GM12878 (cell line): Measurements from ENCODE around the gene TBC1D2B. TPM values are rescaled to one million over a fixed set of nuclear protein-coding genes. Genes with fewer than 3 reads are reported as not detected.

Experiments used
- ATAC-seq: fragments of 200-7000 bp; cut with Tn5 transposase; 3 replicates; pipeline ENCODE4 v1.9.1; 2020; ENCODE audit warnings: mild to moderate bottlenecking, moderate library complexity
- BruUV-seq: library from RNA; stranded (reverse); fragments of 400-500 nt; replicated peaks from 2 replicates; lab custom pipeline; 2021; lab: Mats Ljungman, UMichigan
- CTCF ChIA-PET: fragments of 300-600 bp; sonication (Branson Sonifier 250); formaldehyde crosslinking; extraction: SDS; loops from one replicate; lab custom pipeline; 2021; ENCODE audit warnings: inconsistent platforms; lab: Yijun Ruan, JAX
- POLR2A ChIA-PET: fragments of 350-600 bp; formaldehyde crosslinking; extraction: SDS; loops from one replicate; lab custom pipeline; 2021; ENCODE audit warnings: inconsistent platforms; lab: Charles Lee
- RAD21 ChIA-PET: fragments of 300-600 bp; sonication (Branson Sonifier 250); formaldehyde crosslinking; loops from one replicate; lab custom pipeline; 2023; ENCODE audit warnings: antibody characterized with exemption; ENCODE audit not compliant: unreplicated experiment; lab: Charles Lee
- SMC1A ChIA-PET: fragments of 300-600 bp; sonication (Branson Sonifier 250); formaldehyde crosslinking; loops from one replicate; lab custom pipeline; 2023; ENCODE audit not compliant: unreplicated experiment, uncharacterized antibody; lab: Charles Lee
- DNase-seq: peaks from one replicate; pipeline ENCODE4 v3.0.0-alpha.2; 2011; ENCODE audit warnings: low read depth, low spot score
- FAIRE-seq: peaks from 3 replicates; lab custom pipeline; 2011; peaks lifted over from hg19 to GRCh38; lab: Jason Lieb, UNC
- H2AFZ ChIP-seq: 2 replicates; pipeline ENCODE4 v1.6.0; 2011; ENCODE audit warnings: low read depth, low read length, control low read depth; ENCODE audit not compliant: control insufficient read depth
- H3K27ac ChIP-seq: 2 replicates; pipeline ENCODE4 v1.5.1; 2011; ENCODE audit warnings: control low read depth; ENCODE audit not compliant: control insufficient read depth, insufficient read depth
- H3K27me3 ChIP-seq, 2 experiments: replicated peaks in 1 of 2; 2 replicates each; pipeline versions ENCODE4 v1.6.0 to v1.6.1; 2011; ENCODE audit warnings: low read length in 1 of 2; ENCODE audit not compliant: control insufficient read depth in 2 of 2, insufficient read depth in 2 of 2
- H3K36me3 ChIP-seq, 2 experiments: 2 replicates each; pipeline ENCODE4 v1.5.1; 2011; ENCODE audit warnings: low read length in 1 of 2; ENCODE audit not compliant: control insufficient read depth in 2 of 2, insufficient read depth in 2 of 2
- H3K4me1 ChIP-seq: 2 replicates; pipeline ENCODE4 v1.6.1; 2011; ENCODE audit warnings: mild to moderate bottlenecking, low read length, moderate library complexity, mixed read lengths; ENCODE audit not compliant: control insufficient read depth, insufficient read depth
- H3K4me2 ChIP-seq: 2 replicates; pipeline ENCODE4 v1.6.0; 2011; ENCODE audit warnings: control low read depth; ENCODE audit not compliant: control insufficient read depth, insufficient read depth
- H3K4me3 ChIP-seq: fragments of 200-600 bp; sonication (generic); 2 replicates; pipeline ENCODE4 v1.5.1; 2016
- H3K79me2 ChIP-seq: 2 replicates; pipeline ENCODE4 v1.6.0; 2011; ENCODE audit warnings: low read length; ENCODE audit not compliant: control insufficient read depth, insufficient read depth
- H3K9ac ChIP-seq: 2 replicates; pipeline ENCODE4 v1.8.0; 2011; ENCODE audit warnings: low read length, control low read depth, mixed read lengths; ENCODE audit not compliant: control insufficient read depth, insufficient read depth
- H3K9me3 ChIP-seq: replicated peaks from 3 replicates; pipeline ENCODE4 v1.5.1; 2011; ENCODE audit warnings: mild to moderate bottlenecking, low read length; ENCODE audit not compliant: control insufficient read depth, insufficient read depth
- H4K20me1 ChIP-seq: 2 replicates; pipeline ENCODE4 v1.6.0; 2011; ENCODE audit not compliant: control insufficient read depth, insufficient read depth
- ATF7 ChIP-seq: fragments of 450-650 bp; IDR thresholded peaks from 2 replicates; pipeline ENCODE4 v1.6.1; 2016; ENCODE audit warnings: low read depth, mild to moderate bottlenecking
- FOXM1 ChIP-seq: IDR thresholded peaks from 2 replicates; pipeline ENCODE4 v1.6.1; 2012; ENCODE audit warnings: low read depth, mild to moderate bottlenecking, inconsistent platforms, low read length, moderate library complexity
- JUND ChIP-seq: IDR thresholded peaks from 2 replicates; pipeline ENCODE4 v1.6.1; 2012; ENCODE audit warnings: low read depth, mild to moderate bottlenecking, low read length, improper control_type of control experiment, moderate library complexity
- MTA3 ChIP-seq: IDR thresholded peaks from 2 replicates; pipeline ENCODE4 v1.6.1; 2012; ENCODE audit warnings: low read length, inconsistent platforms, borderline replicate concordance
- MXI1 ChIP-seq: fragments of 150-350 bp; IDR thresholded peaks from 2 replicates; pipeline ENCODE4 v1.6.1; 2011; ENCODE audit warnings: low read depth, mild to moderate bottlenecking, inconsistent platforms, low read length, improper control_type of control experiment
- SMAD1 ChIP-seq: fragments of 450-650 bp; IDR thresholded peaks from 2 replicates; pipeline ENCODE4 v1.6.1; 2018; ENCODE audit warnings: mild to moderate bottlenecking, low read depth; ENCODE audit not compliant: partially characterized antibody
- whole genome bisulfite sequencing: methylation state at CpG from one replicate; pipeline ENCODE4 v1.1.6; 2016; ENCODE audit warnings: low lambda C conversion rate; ENCODE audit not compliant: insufficient replicate concordance, insufficient coverage; ENCODE audit errors: missing lambda C conversion rate; 5-methylcytosine and 5-hydroxymethylcytosine counted together
- in situ Hi-C: fragments of 300-500 bp; cut with MboI; formaldehyde crosslinking; loops from 9 replicates; pipeline ENCODE4 v1.14.3; 2018; ENCODE audit warnings: mixed read lengths
- intact Hi-C: fragments of 100-400 bp; cut with micrococcal nuclease; formaldehyde crosslinking; loops from one replicate; pipeline ENCODE4 v1.14.2; 2022; ENCODE audit not compliant: unreplicated experiment
- polyA plus RNA-seq, 11 experiments: library from polyadenylated mRNA; depleted of rRNA in 4 of 11; unstranded in 6 of 11; stranded (reverse) in 5 of 11; fragments of >200 nt; fragmentation: Nextera tagmentation in 4 of 11; fragmentation: Illumina TruSeq in 1 of 11; extraction: Ambion mirVana in 4 of 11; extraction: Trizol in 1 of 11; gene quantifications; 1 replicate in 1 of 11; 2 replicates in 10 of 11; pipeline versions ENCODE4 v1.2.1 to v1.2.3, GENCODE V29; 2011 to 2016; ENCODE audit warnings: inconsistent platforms in 2 of 11, missing spikeins in 2 of 11, low read depth in 1 of 11
- total RNA-seq, 4 experiments: library from RNA; depleted of rRNA in 3 of 4; stranded (reverse); fragments of >200 nt in 3 of 4; fragmentation: Illumina TruSeq in 1 of 4; extraction: Trizol in 1 of 4; gene quantifications; 2 replicates each; pipeline versions ENCODE4 v1.2.1 to v1.2.3, GENCODE V29; 2013 to 2021
- TF ChIP-seq, protein P1 (sequence below): fragments of 450-650 bp; IDR thresholded peaks from 2 replicates; pipeline ENCODE4 v1.6.1; 2018; ENCODE audit warnings: borderline replicate concordance, mild to moderate bottlenecking; ENCODE audit not compliant: partially characterized antibody

Gene TBC1D2B
- total and polyA plus RNA-seq, 10 of the 15 experiments (the other 5 are each of a cell fraction or from before 2014, with no cell fraction given), result 1.3 to 53.4 (median 19.4) TPM

DNA sequence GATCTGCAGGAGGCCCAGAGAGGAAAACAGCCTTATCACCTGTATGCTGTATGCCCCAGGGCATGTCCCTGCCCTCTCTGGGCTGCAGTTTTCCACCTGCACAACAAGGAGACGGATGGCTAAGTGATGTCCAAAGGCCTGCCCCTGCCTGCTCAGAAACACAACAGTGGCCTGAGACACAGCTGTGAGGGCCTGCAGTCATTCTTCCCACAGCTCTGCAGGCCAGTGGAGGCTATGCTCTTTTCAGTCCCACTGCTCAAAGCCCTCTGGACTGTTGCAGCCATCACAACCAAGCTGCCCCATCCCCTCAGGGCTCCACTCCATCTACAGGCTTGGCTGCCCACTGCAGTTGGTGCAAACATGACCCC lies 5.2 kb upstream of the TBC1D2B start:
- no peak for DNase-seq
- in situ Hi-C loops, result no loop called here

More for the DNA sequence above, 5.2 kb upstream of the TBC1D2B start:
- no TSS peak for BruUV-seq
- Histone ChIP-seq H3K36me3 (no peaks in the 10 kb centered on the region), H3K27me3 (no peaks in the 10 kb centered on the region), H3K9ac (no peak overlapping the region), H3K4me1 (peaks cover 8% of the 10 kb centered on the region), H3K4me3 (no peak overlapping the region), H3K79me2 (no peaks in the 10 kb centered on the region), H3K9me3 (no peaks in the 10 kb centered on the region), H3K27ac (no peak overlapping the region), H2AFZ (no peak overlapping the region), H3K4me2 (no peak overlapping the region), H4K20me1 (no peaks in the 10 kb centered on the region)
- TF ChIP-seq MXI1, result no peak
- no peak for TF ChIP-seq MTA3
- TF ChIP-seq ATF7, result no peak
- TF ChIP-seq, protein P1, sequence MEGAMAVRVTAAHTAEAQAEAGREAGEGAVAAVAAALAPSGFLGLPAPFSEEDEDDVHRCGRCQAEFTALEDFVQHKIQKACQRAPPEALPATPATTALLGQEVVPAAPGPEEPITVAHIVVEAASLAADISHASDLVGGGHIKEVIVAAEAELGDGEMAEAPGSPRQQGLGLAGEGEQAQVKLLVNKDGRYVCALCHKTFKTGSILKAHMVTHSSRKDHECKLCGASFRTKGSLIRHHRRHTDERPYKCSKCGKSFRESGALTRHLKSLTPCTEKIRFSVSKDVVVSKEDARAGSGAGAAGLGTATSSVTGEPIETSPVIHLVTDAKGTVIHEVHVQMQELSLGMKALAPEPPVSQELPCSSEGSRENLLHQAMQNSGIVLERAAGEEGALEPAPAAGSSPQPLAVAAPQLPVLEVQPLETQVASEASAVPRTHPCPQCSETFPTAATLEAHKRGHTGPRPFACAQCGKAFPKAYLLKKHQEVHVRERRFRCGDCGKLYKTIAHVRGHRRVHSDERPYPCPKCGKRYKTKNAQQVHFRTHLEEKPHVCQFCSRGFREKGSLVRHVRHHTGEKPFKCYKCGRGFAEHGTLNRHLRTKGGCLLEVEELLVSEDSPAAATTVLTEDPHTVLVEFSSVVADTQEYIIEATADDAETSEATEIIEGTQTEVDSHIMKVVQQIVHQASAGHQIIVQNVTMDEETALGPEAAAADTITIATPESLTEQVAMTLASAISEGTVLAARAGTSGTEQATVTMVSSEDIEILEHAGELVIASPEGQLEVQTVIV, result no peak
- TF ChIP-seq JUND, result no peak
- no peak for TF ChIP-seq FOXM1
- TF ChIP-seq SMAD1, result no peak
- ATAC-seq (peak; percentile 14; the same call in 2 of the 3 replicates), FAIRE-seq (no peak)
- ChIA-PET POLR2A (interaction anchor here (0.5 to 3.0 kb wide), 6 partner anchors 10 to 69 kb away, joined by 3 to 12 read pairs (median 4); no protein-coding TSS in a partner anchor), RAD21 (interaction anchor here (1.0 to 2.2 kb wide), 6 partner anchors 15 to 32 kb away, joined by 3 to 9 read pairs (median 4); no protein-coding TSS in a partner anchor), CTCF (interaction anchor here (0.8 to 3.1 kb wide), 7 partner anchors 13 to 182 kb away, joined by 4 to 16 read pairs (median 4); no protein-coding TSS in a partner anchor), SMC1A (interaction anchor here (0.6 to 3.8 kb wide), 11 partner anchors 8 to 64 kb away, joined by 3 to 13 read pairs (median 4); no protein-coding TSS in a partner anchor)
- intact Hi-C loops, result no loop called here
- 56% methylated on average over 1 of the region's 1 CpG for WGBS
